Activated T-cell treated with anti-CD3 and anti-CD28 coated beads, Interleukin-2, amount 50 U/mL, for 72 hours (primary cell): ENCODE measurements around the gene PML. TPM values are rescaled to one million over a fixed set of nuclear protein-coding genes. Genes with fewer than 3 reads are reported as not detected.

Source experiments
- ATAC-seq, 2 donors: fragments of 150-1000 bp; cut with Tn5 transposase; replicated peaks in 1 of 2; 2 replicates each; pipeline ENCODE4 v1.10.0; 2021; ENCODE audit warnings: moderate library complexity in 2 of 2, mild to moderate bottlenecking in 1 of 2
- DNase-seq, 2 donors: peaks; one replicate each; pipeline ENCODE4 v3.0.0; 2021 to 2022; ENCODE audit warnings: mixed read lengths in 1 of 2
- H3K27ac Mint-ChIP-seq: one replicate; pipeline ENCODE4 v1.8.0; 2022; ENCODE audit warnings: mild to moderate bottlenecking, moderate library complexity, mixed read lengths
- H3K27me3 Mint-ChIP-seq: one replicate; pipeline ENCODE4 v1.8.0; 2022; ENCODE audit warnings: low read depth, mixed read lengths
- H3K36me3 Mint-ChIP-seq, 2 donors: one replicate each; pipeline ENCODE4 v1.8.0; 2022; ENCODE audit warnings: mixed read lengths in 2 of 2, mild to moderate bottlenecking in 1 of 2; ENCODE audit not compliant: insufficient read depth in 2 of 2
- H3K4me1 Mint-ChIP-seq: one replicate; pipeline ENCODE4 v1.8.0; 2022; ENCODE audit warnings: low read depth, mixed read lengths
- H3K4me3 Mint-ChIP-seq, 2 donors: one replicate each; pipeline ENCODE4 v1.8.0; 2022; ENCODE audit warnings: mild to moderate bottlenecking in 2 of 2, mixed read lengths in 2 of 2, moderate library complexity in 2 of 2
- H3K9me3 Mint-ChIP-seq, 2 donors: one replicate each; pipeline ENCODE4 v1.8.0; 2022; ENCODE audit warnings: mixed read lengths in 2 of 2
- total RNA-seq, 2 donors: library from RNA; stranded (reverse); gene quantifications; one replicate each; pipeline ENCODE4 v1.2.3, GENCODE V29; 2022

Gene PML
- total RNA-seq, 2 donors from 2014 or later, result 70.9 to 71.6 TPM

DNA sequence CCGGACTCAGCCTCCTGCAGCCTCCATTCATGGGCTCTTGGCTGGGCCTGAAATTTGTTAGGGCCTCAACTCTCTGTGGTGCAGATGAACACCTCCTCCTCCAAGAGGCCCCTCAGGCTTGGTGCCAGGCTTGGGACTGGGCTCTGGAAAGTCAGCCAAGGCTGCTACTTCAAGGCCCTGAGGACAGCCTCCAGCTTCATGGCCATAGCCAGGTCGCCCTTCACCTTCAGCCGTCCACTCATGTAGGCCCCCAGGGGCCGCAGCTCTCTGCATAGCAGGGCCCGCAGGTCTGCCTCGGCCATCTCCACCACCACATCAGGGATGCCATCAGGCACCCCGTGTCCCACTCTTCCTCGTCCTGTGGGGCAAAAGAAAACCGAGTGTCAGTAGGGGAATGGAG lies 10.7 kb upstream of the PML start:
- no peaks in the 10 kb centered on the region for H3K9me3 Mint-ChIP-seq
- H3K4me1 Mint-ChIP-seq, result peaks cover 78% of the 10 kb centered on the region

DNA sequence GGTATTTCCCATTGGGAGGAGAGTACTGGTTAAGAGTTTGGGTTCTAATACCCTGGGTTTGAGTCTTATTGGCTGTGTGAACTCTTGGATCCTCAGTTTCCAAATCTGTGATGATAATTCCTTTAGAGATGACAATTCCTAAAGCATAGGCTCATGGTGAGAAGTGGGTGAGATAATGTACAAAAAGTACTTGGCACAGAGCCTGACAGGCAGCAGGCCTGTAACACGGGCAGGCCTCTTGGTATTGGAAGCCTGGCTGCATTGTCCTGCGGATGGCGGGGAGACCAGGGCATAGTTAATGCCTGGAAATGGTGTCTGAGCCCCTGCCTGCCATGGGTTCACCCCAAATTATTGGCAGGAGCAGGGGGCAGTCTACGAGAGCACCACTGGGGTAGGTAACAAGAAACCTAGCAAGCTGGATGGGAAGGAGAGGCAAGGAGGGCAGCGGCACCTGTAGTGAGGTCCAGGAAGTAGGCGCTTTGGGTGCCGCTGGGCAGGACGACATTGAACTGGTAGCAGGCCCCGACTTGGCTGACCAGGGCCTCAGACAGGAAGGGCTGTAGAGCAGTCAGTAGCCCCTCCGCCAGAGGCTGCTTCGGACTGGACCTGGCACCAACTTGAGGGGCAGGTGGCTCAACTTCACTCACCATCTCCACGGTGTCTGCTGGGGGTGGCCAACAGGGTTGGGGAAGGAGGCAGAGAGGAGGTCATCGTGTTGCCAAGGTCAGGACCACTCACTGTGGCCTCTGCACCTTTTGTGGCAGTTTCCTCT lies 10.1 kb upstream of the PML start:
- ATAC-seq (no peak), DNase-seq (no peak)
- Mint-ChIP-seq H3K9me3 (no peaks in the 10 kb centered on the region), H3K27me3 (no peaks in the 10 kb centered on the region), H3K4me1 (peaks cover 74% of the 10 kb centered on the region), H3K4me3 (no peak overlapping the region), H3K36me3 (no peaks in the 10 kb centered on the region), H3K27ac (no peak overlapping the region)

More for the DNA sequence above, 10.7 kb upstream of the PML start:
- ATAC-seq (no peak), DNase-seq (no peak)
- no peak overlapping the region for H3K4me3 Mint-ChIP-seq
- no peaks in the 10 kb centered on the region for H3K36me3 Mint-ChIP-seq
- H3K27ac Mint-ChIP-seq, result no peak overlapping the region
- no peaks in the 10 kb centered on the region for H3K27me3 Mint-ChIP-seq

DNA sequence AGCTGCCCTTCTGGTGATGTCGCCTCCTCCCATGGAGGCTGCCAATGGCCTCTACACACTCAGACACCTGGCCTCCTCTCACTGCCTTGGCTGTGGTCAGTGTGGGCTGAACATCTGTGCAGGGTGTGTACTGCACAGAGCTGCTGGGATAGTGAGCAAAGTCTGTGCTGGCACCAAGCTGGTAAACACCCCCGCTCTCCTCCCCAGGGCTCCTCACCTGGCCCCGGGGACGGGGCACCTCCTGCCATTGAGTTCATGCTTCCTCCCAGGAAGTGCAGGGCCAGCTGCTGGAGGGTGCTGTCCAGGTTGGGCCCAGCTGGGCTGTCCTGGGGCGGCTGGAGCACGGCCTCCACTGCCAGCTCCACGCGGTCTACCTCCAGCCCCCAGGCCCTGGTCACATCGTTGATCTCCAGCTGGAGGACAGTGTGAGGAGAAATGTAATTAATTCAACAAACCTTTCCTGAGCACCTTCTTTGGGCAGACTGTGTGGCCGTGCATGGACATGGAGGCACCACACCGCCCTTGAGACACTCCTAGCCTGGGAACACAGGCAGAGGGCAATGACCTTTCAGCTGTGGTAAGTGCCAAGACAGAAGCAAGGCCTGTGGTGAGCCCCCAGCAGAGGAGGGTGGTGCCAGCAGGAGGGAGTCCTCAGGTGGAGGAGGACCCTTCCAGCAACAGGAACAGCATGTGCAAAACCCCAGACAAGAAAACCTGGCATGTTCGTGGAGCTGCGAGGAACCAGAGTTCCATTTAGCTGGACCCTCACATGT lies 9.2 kb upstream of the PML start:
- no peaks in the 10 kb centered on the region for H3K9me3 Mint-ChIP-seq
- H3K4me3 Mint-ChIP-seq, result no peak overlapping the region
- H3K4me1 Mint-ChIP-seq, result peaks cover 78% of the 10 kb centered on the region
- DNase-seq (no peak), ATAC-seq (no peak)
- no peaks in the 10 kb centered on the region for H3K36me3 Mint-ChIP-seq
- H3K27ac Mint-ChIP-seq, result no peak overlapping the region
- H3K27me3 Mint-ChIP-seq, result no peaks in the 10 kb centered on the region

DNA sequence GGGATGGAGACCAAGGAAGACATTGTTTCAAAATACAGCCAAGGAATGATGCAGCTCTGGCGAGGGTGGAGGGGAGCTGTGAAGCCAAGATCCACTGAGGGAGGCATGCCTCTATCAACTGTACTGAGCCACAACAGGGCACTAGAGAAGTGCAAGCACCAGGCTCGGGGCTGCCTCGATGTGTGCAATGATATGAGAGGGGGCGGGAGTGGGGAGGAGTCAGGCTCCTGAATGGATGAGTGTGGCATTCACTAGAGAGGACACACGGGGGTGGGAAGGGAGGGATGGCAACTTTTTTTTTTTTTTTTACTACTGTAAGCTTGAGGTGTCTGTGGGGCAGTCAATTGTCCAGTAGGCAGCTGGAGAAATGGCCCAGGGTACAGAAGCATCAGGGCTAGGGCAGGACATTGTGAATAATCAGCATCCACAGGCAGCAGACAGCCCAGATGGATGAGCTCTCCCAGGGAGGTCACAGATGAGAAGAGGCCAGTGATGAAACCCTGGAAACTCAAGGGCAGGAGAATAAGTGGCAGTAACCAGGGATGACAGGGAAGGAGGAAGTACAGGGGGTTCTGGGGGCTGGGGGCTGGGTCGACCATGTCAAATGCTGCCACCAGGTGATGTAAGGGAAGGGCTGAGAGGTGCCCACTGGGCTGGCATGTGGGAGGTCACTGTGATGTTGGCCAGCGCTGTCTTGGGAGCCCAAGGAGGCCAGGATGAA lies 8.3 kb upstream of the PML start:
- ATAC-seq (no peak), DNase-seq (no peak)
- Mint-ChIP-seq H3K9me3 (no peaks in the 10 kb centered on the region), H3K27me3 (no peaks in the 10 kb centered on the region), H3K4me1 (peaks cover 79% of the 10 kb centered on the region), H3K36me3 (no peaks in the 10 kb centered on the region), H3K4me3 (no peak overlapping the region), H3K27ac (no peak overlapping the region)

DNA sequence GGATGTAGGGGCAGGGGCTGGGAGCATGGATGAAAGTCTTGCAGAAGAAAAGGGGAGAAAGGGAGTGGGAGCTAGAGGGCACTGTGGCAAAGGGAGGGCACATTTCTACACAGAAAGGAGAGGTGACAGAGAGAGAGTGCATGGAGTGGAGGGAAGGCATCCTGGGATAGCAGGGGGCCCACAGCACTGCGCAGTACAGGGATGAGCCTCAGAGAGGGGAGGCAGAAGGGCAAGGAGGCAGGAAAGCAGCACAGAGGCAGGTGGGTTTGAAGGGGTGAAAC lies 7.8 kb upstream of the PML start:
- Mint-ChIP-seq H3K27me3 (no peaks in the 10 kb centered on the region), H3K36me3 (no peaks in the 10 kb centered on the region), H3K4me3 (no peak overlapping the region), H3K9me3 (no peaks in the 10 kb centered on the region), H3K4me1 (peaks cover 77% of the 10 kb centered on the region), H3K27ac (no peak overlapping the region)
- DNase-seq (no peak), ATAC-seq (no peak)

DNA sequence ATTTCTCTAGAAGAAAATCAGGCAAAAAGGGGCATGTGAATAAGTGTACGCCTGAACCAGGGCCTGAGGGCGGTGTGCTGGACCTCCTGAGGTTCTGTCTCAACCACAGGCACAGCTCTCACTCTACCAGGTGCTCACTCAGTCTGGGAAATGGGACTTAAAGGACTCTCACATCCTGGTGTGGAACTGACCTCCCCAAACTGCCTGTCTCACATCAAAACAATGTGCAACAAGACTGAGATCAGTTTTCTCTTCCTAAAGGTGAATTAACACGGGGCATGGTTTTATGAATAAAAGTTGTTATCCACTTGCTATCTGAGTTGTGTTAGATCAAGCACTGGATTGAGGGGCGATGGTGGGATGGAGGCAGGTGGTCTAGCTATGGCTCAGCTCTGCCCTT lies 7.3 kb upstream of the PML start:
- Mint-ChIP-seq H3K9me3 (no peaks in the 10 kb centered on the region), H3K36me3 (no peaks in the 10 kb centered on the region), H3K27ac (no peak overlapping the region), H3K4me1 (peaks cover 72% of the 10 kb centered on the region), H3K4me3 (no peak overlapping the region), H3K27me3 (no peaks in the 10 kb centered on the region)
- no peak for DNase-seq
- ATAC-seq, result no peak

DNA sequence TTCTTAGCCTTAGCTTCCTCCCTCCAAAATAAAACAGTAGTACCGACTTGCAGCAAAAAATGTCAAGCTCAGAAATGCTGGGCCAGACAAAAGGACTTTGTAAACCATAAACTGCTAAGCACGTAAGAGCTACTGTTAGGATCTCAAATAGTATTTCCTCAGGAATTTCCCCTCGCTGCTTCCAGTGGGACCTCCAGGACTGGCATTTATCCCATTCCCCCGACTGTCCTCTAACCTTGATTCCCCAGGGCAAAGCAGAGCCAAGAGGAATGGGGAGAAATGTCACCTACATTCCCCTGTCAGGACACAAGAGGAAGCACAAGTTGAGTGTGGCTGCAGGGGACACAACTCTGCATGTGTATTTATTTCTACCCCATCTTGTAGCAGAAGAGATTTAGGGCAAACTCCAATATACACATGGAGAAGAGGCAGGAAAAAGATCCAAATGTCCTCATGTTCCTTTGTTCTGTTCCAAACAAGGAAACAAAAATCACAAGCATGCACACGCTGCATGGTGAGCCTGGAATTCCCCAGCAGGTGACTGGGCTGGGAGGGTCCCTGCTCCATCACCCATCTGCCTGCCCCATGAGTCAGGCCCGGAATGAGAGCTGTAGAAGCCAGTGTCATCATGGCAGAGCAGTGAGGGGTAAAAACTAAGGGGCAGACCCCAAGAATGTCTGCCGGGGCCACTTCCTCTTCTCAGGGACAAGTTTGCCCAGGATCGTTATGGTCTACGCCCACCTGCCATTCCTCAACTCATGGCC lies 6.7 kb upstream of the PML start:
- no peak for ATAC-seq
- Mint-ChIP-seq H3K4me1 (peaks cover 72% of the 10 kb centered on the region), H3K27me3 (no peaks in the 10 kb centered on the region), H3K4me3 (no peak overlapping the region), H3K36me3 (no peaks in the 10 kb centered on the region), H3K9me3 (no peaks in the 10 kb centered on the region), H3K27ac (no peak overlapping the region)
- no peak for DNase-seq

DNA sequence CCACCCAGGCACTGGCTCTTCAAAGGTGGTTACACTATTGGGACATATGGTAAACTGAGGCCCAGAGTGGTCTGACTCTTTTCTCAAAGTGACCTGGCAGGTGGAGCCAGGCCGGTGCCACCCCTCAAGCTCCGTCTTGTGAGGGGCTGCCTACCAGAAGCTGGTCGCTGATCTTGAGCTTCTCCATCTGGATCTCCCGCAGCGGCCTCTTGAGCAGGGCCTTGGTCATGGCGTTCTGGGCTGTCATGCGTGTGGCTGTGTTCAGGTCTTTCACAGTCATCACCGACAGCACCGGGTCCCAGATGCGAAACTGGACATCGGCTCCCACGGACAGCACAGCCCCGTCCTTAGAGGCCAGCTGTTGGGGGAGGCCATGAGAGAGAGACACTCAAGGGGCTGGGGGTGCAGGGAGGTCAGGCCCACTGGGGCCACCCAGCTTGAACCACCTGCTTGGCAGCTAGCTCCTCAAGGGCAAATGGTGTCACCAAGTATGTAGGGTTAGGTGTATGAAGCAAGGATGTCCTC lies 6.0 kb upstream of the PML start:
- H3K27ac Mint-ChIP-seq, result no peak overlapping the region
- H3K9me3 Mint-ChIP-seq, result no peaks in the 10 kb centered on the region
- H3K4me3 Mint-ChIP-seq, result no peak overlapping the region
- peaks cover 71% of the 10 kb centered on the region for H3K4me1 Mint-ChIP-seq
- ATAC-seq (no peak), DNase-seq (no peak)
- H3K27me3 Mint-ChIP-seq, result no peaks in the 10 kb centered on the region
- no peaks in the 10 kb centered on the region for H3K36me3 Mint-ChIP-seq

DNA sequence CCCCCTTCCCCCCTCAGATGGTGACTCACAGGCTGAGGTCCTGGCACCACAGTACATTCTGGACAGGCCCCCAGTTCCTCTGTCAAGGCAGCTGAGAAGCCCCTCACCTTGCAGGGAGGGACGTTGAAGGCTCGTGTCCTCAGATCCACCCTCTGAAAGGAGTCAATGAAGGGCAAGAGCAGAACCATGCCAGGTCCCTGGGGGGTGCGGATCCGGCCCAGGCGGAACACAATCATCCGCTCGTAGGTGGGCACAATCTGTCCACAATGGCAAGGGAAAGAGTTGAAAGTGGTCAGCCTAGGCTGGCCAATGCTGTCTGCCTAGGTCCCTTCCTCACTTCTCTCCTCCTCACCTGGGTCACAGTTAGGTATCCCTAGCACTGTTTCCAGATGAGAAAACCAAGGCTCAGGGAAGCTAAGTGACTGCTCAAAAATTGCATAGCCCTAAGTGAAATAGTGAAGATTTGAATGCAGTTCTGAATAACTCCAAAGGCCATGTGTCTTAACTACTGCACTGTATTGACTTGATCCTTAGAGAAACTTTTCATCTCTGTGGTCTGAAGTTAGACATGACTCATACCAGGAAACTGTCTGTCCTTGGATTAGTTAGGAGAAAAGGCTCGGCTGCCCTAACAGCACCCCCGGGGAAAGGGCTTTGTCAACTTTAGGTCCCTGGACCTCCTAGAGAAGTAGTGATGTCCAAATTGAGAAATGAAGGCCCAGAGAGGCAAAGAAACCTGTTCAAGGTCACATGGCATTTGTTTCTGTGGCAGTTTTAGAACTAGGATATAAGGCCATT lies 5.3 kb upstream of the PML start:
- no peak for DNase-seq
- no peaks in the 10 kb centered on the region for H3K27me3 Mint-ChIP-seq
- ATAC-seq, result no peak

DNA sequence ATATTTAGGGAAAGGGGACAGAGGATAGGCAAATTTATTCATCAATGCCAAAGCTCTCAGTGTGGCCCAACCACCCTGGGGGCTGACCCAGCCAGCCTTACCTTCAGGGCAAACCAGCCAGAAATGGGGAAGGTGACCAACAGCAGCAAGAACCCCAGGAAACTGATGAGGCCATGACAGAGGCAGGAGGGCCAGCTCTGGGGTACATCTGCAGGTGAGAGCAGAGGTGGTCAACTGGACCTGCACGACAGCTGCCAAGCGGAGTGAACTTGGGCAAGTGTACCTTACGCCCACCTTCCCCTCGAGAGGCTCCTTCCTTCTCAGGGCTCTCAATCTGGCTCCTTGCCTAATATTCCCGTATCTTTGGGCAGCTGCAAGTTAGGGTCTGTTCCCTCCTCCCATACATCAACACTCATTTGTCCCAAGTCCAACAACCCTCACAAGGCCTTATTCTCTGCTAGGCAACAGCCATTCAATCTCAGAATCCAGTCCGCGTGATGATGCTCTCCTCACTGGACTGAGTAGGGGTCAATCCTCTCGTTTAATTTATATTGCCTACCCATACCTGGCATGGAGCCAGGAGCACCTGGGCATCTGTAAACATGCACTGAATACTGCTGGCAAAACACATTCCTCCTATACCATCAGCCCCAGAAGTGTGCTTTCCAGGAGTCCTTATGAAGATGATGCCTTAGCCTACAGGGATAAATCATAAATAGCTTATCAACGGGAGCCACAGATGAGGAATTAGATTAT lies 4.1 kb upstream of the PML start:
- Mint-ChIP-seq H3K9me3 (no peaks in the 10 kb centered on the region), H3K36me3 (peaks cover 4 to 8% of the 10 kb centered on the region in 2 donors), H3K27me3 (no peaks in the 10 kb centered on the region), H3K27ac (no peak overlapping the region), H3K4me3 (peak overlapping the region; percentile 39 to 100), H3K4me1 (peaks cover 62% of the 10 kb centered on the region)
- DNase-seq (no peak), ATAC-seq (no peak)

More for the DNA sequence above, 5.3 kb upstream of the PML start:
- peaks cover 0 to under 1% of the 10 kb centered on the region in 2 donors for H3K36me3 Mint-ChIP-seq
- H3K4me1 Mint-ChIP-seq, result peaks cover 71% of the 10 kb centered on the region
- no peak overlapping the region for H3K4me3 Mint-ChIP-seq
- no peak overlapping the region for H3K27ac Mint-ChIP-seq
- H3K9me3 Mint-ChIP-seq, result no peaks in the 10 kb centered on the region

DNA sequence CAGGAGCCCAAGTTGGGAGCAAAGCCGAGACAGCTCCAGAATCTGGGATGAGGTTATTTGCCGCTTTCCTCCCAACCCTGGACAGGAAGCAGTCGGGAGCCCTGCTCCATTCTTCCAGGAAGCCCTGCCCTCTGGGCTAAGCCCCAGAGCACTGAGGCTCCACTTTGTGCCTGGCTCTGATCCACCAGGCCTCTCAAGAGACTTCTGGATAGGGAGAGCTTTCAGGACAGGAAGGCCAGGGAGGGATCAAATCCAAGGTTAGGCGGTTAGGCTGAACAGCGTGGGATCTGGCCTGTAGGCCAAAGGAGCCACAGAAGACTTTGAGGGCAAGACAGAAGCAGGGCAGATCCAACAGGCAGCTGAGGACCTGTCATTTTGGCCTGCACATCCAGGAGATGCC lies 3.3 kb upstream of the PML start:
- peaks cover 62% of the 10 kb centered on the region for H3K4me1 Mint-ChIP-seq
- H3K9me3 Mint-ChIP-seq, result no peaks in the 10 kb centered on the region
- peaks cover 4 to 10% of the 10 kb centered on the region in 2 donors for H3K36me3 Mint-ChIP-seq
- ATAC-seq (no peak), DNase-seq (no peak)
- peak overlapping the region; percentile 93 to 100 for H3K4me3 Mint-ChIP-seq
- H3K27ac Mint-ChIP-seq, result peak overlapping the region; percentile 24
- no peaks in the 10 kb centered on the region for H3K27me3 Mint-ChIP-seq
